GM19099 (cell line): ENCODE results near the gene ZNF302.

Experiments
- POLR2A ChIP-seq: IDR thresholded peaks from 3 replicates; pipeline ENCODE4 v1.6.1; 2011; ENCODE audit warnings: low read depth; ENCODE audit not compliant: insufficient read length; ENCODE audit errors: extremely low read depth

Gene ZNF302

DNA sequence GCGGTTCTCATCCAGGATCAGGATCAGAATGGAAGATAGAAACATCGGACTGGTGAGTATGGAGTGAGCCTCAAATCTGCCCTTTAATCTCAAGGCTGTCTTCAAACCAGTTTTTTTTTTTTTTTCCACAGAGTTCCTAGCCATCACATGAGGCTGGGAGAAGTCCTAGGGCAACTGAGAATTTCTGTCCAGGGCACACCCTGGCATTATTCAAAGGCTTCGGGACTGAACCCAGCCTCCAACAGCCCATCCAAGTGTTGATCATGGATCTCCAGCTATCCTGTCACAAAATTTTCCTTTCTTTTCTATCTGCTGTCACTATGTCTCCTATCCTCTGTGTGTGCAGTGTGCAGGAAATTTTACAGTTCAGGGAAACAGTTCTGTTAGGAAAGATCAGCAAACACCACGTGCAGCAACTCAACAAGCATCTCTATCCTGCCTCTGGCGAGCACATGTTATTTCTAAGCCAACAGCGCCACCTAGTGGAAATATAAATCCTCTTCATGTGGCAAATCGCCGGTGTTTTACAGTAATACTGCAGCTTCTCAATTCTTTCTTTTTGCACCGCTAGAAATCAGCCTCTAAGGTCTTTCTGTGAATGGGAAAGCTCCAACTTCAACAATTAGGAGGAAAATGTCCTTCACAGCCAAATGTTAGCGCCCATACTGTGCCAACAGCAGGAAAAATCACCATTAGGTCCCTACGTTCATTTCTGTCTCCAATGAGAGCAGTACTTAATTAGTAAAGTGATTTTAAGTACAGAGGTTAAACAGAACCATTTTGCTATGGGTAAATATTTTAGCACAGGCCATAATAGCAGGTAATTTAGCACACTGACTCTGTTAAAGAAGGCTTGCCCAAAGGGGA, 35.1 kb downstream of the ZNF302 start:
- TF ChIP-seq POLR2A: no peak

DNA sequence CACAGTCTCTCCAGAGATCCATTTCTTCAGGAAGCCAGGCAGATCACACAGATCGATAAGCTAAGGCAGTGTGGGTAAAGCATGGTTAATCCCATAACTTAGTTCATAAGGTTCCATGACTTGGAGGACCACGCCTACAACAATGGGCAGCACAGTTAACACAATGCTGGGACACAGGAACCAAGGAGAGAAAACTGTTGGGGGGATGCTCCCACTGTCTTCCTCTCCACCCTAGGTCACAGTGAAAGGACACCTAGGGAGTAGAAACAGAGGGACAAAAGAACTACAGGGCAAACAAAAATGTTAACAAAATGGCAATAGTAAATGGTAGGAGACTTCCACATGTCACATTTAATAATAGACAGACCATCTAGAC, 35.8 kb downstream of the ZNF302 start:
- no peak for TF ChIP-seq POLR2A

DNA sequence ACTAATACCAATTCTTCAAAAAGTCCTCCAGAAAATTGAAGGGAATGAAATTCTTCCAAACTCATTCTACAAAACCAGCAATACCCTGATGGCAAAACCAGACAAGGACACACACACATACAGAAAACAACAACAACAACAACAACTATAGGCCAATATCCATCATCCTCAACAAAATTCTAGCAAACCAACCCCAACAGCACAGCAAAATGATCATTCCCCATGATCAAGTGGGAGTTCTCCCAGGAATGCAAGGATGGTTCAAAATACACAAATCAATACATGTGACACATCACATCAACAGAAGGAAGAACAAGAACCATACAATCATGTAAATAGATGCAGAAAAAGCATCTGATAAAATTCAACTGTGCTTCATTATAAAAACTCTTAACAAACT, 37.9 kb downstream of the ZNF302 start:
- TF ChIP-seq POLR2A: no peak

DNA sequence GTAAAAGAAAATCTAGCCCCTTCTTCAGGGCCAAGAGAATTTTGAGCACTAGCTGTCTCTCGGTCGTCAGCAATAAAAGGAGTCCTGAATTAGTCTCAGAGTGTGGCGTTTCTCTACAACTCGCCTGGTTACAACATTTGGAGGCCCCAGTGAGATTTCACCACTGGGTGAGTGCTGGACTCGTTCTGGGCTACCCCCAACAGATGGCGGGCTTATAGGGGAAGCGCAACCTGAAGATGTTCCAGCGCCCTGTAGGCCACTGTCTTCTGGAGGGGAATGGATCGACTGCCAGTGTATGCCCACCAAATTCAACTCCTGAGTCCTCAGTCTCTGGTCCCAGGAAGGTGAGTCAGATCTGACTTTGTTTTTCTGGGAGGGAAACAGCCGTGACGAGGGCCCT, 44.9 kb downstream of the ZNF302 start:
- TF ChIP-seq POLR2A: no peak

DNA sequence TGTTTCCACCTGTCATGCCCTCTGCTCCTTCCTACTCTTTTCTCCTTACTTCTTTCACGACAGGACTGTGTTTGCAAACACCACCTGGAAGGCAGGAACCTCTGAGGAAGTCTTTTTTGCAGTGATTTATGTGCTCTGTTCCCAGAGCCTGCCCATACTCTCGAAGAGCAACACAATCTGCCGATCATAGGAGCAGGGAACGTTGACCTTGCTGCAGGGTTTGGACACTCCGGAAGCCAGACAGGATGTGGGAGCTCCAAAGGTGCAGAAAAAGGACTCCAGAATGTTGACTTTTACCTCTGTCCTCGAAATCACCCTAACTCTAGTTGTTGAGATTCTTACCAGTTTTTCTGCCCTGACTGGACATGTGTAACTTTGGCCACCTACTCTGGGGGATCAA, 47.9 kb downstream of the ZNF302 start:
- TF ChIP-seq POLR2A: no peak

DNA sequence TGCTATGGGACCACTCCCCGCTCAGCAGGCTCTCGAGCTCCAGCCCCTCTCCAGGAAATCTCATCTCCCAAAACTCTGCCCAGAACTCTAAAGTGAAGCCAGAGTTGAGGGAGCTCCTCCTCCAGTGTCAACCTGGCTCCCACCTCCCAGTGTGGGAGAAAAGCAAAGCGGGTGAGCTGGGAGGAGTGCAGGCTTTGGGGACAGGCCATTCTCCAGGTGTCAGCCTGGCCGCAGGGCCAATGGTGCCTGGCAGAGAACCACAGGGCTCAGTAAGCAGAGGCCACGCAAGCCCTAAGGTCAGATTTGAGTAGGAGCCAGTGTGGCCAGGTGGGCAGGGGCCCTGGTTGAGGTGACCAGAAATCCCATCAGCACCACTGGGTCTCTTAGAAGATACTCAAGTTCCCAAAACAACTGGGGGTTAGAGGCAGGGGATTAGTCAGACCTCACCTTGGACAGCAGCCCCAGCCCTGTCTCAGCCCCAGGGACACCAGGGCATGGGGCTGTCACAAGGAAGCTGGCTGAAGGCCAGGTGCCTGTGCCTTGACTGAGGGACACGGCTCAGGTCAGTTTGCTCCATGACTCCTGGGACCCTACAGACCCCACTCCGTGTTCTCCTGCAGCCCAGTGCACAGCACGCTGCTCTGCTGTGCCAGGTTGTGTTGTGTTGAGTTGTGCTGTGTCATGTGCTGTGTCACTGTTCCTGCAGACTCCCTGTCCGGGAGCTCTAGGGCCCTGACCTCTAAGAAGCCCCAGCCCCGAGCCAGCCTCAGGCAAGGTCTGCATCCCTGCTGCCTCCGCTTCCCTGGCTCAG, 53.7 kb downstream of the ZNF302 start:
- TF ChIP-seq POLR2A: no peak

DNA sequence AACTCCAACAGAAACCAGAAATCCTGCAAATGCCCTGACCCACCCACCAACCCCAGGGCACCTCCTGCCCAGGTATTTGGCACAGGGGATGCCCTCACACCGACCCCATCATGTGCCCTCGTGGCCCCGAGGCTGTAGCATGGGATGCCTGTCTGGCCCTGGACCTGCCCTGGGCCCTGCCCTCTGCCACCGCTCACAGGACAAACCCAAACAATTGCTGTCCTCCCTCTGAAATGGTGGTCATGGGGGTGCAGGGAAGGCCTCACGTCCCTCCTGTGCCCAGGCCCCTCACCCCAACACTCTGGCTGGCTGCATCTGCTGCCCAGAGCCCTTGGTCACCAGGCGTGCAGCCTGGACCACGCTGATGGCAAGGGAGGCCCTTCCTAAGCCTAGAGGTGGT, 54.5 kb downstream of the ZNF302 start:
- TF ChIP-seq POLR2A: no peak

DNA sequence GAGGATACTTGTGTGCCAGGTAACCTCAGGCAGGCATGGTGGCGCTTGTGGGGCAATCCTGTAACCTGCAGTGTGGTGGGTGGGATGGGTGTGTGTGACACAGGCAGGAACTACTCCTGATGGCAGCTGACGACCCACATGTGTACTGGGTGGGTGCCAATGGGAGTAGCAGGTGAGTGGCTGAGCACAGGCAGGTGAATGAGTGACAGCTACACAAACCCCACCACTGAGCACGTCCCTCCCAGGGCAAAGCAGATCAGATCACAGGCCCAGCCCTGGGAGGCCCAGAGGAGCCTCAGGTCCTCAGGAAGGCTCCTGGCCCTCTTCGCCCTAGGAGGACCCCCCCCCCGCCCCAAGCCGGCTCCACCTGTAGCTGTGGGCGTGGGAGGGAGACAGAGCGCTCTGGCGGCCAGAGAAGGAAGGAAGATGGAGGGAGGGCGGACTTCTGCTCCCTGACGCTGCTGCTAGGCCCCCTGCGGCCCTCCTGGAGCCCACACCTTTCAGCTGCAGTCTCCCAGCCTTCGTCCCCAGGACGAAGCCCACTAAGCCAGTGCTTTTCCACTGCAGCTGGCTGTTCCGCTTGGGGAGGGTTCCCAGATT, 55.2 kb downstream of the ZNF302 start:
- no peak for TF ChIP-seq POLR2A

DNA sequence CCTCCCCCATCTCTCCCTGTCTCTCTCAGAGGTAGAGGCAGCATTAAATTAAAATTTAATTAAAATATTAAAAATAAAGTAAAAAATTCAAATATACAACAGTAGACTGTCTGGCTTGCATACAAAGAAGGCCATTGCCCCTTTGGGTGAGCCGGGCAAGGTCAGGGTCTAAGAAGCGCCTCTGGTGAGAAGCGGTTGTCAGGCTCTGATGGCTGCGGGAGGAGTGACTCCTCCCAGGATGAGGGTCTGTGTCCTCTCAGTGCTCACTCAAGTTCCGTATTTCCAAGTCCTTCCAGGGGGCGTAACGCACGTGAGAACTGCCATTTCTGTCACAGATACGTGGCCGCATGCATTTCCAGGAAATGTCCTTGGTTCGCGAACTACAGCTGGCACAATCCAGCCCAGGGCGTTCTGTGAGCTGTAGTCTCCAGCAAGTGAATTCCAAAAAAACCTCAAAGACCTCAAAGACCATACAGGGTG, 55.8 kb downstream of the ZNF302 start:
- no peak for TF ChIP-seq POLR2A

DNA sequence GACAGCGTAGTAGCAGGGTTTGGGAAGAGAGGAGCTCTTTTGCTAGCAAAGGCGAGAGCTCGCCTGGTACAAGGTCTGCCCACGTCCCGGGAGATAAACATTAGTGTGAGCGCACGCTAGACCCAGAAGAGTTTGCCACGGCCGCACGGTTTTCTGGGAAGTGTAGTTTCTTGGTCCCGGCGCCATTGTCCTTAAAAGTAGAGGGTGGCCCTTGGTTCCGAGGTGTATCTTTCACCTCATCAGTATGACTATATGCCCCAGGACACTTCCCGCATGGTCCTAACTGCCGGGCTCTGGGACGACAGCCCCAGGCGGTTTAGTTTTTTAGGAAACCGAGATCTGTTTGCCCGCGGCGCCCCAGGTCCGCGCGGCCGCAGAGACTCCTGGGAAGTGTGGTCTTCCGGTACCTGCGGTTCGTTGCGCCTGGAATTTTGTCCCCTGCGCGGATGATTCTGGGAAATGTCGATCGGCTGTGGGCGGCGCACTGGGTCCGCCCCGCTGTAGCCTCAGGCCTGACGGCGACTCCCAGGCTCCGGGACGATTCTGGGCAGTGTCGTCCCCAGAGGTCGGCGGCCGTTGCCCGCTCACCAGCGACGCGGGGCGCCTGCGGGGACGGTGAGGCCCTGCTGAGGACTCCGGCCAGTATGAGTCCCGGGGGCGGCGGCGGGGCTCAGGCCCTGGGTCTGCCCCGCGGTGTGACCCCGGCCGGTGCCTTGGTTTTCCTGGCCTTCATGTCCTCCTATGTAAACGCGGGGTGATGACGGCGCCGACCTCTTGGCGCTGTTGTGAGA, 56.5 kb downstream of the ZNF302 start, which contains the start of gene ZNF181:
Gene ZNF181 (plus strand): TSS at position 498 of the 791 bp plus-strand sequence. CDS start 795 bp downstream, outside the sequence.
- TF ChIP-seq POLR2A: peak; percentile 55

DNA sequence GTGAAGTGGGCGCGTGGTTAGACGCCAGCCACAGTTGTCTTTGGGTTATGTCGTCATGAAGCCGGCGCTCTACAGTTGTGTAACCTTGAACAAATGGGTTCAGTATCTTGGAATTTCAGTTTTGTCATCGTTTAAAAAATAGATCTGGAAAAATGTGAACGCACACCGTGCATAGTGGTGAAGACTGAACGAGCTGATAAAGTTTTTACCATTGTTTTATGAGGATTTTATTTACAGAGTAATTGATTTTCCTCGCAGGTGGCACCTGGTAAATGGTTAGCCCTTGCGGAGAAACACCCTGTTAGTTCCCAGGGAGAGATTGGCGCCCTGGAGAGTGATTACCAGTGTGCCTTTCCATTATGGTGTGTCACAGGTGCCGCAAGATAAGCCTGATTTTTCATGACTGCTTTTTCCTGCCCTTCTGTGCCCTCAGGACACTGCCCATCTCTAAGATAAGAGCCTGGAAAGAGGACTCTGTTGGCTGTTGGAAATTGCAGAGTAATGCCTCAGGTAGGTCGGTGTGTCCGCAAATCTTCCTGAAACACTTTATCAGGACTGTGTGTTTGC, 57.1 kb downstream of the ZNF302 start:
- no peak for TF ChIP-seq POLR2A
